ENCODE measurements around the gene LRATD1. TPM values are rescaled to one million over a fixed set of nuclear protein-coding genes. Genes with fewer than 3 reads are reported as not detected.

Gene LRATD1
- total RNA-seq, 2 experiments from 2014 or later, result not detected

- Histone ChIP-seq H3K4me2 (ENCODE audit: low read length) (no peak overlapping the region), H3K4me1 (ENCODE audit: insufficient read depth, low read length, poor library complexity, severe bottlenecking) (no peaks in the 10 kb centered on the region), H4K20me1 (ENCODE audit: insufficient read depth, low read length) (no peaks in the 10 kb centered on the region), H3K79me2 (ENCODE audit: insufficient read depth, low read depth, low read length) (no peaks in the 10 kb centered on the region), H3K9me3 (ENCODE audit: low read length) (no peaks in the 10 kb centered on the region), H3K36me3 (ENCODE audit: insufficient read depth, low read length) (no peaks in the 10 kb centered on the region), H2AFZ (ENCODE audit: low read length) (no peak overlapping the region), H3K9me2 (ENCODE audit: insufficient read depth, low read length) (no peaks in the 10 kb centered on the region), H3K27ac (ENCODE audit: low read depth, low read length, poor library complexity, severe bottlenecking) (no peak overlapping the region), H3K4me3 (ENCODE audit: low read depth, low read length, poor library complexity, severe bottlenecking) (no peak overlapping the region)
- intact Hi-C loops (cut with micrococcal nuclease; ENCODE audit: unreplicated experiment), result no loop called here
- POLR2A ChIA-PET, result no interaction called here
- CTCF ChIA-PET (ENCODE audit: unreplicated experiment), result no interaction called here
- DNase-seq (ENCODE audit: low spot score), result no peak
- no peak for TF ChIP-seq CTCF (conservative IDR thresholded peaks at IDR 0.05; ENCODE audit: low read length)
- TF ChIP-seq EZH2phosphoT487 (IDR thresholded peaks at IDR 0.05; ENCODE audit: borderline replicate concordance, low read depth, low read length), result no peak
- BruUV-seq (replicated peaks), result no TSS peak
These were observed 48.7 kb upstream of the LRATD1 start for GRCh38 chr2:14583802-14584201.

GRCh38 chr2:14587119-14587518 lies 45.4 kb upstream of the LRATD1 start:
- Histone ChIP-seq H3K4me3 (ENCODE audit: low read depth, low read length, poor library complexity, severe bottlenecking) (no peak overlapping the region), H3K4me2 (ENCODE audit: low read length) (no peak overlapping the region), H3K27ac (ENCODE audit: low read depth, low read length, poor library complexity, severe bottlenecking) (no peak overlapping the region), H3K9me3 (ENCODE audit: low read length) (no peaks in the 10 kb centered on the region), H4K20me1 (ENCODE audit: insufficient read depth, low read length) (no peaks in the 10 kb centered on the region), H2AFZ (ENCODE audit: low read length) (no peak overlapping the region), H3K36me3 (ENCODE audit: insufficient read depth, low read length) (no peaks in the 10 kb centered on the region), H3K9me2 (ENCODE audit: insufficient read depth, low read length) (no peaks in the 10 kb centered on the region), H3K79me2 (ENCODE audit: insufficient read depth, low read depth, low read length) (no peaks in the 10 kb centered on the region), H3K4me1 (ENCODE audit: insufficient read depth, low read length, poor library complexity, severe bottlenecking) (no peaks in the 10 kb centered on the region)
- no peak for TF ChIP-seq CTCF (conservative IDR thresholded peaks at IDR 0.05; ENCODE audit: low read length)
- no peak for TF ChIP-seq EZH2phosphoT487 (IDR thresholded peaks at IDR 0.05; ENCODE audit: borderline replicate concordance, low read depth, low read length)
- ChIA-PET CTCF (ENCODE audit: unreplicated experiment) (no interaction called here), POLR2A (no interaction called here)
- no TSS peak for BruUV-seq (replicated peaks)
- intact Hi-C loops (cut with micrococcal nuclease; ENCODE audit: unreplicated experiment), result no loop called here
- DNase-seq (ENCODE audit: low spot score), result no peak

- no peak for DNase-seq (ENCODE audit: low spot score)
- no peak overlapping the region for H2AFZ ChIP-seq (ENCODE audit: low read length)
- H3K79me2 ChIP-seq (ENCODE audit: insufficient read depth, low read depth, low read length), result no peaks in the 10 kb centered on the region
- BruUV-seq (replicated peaks), result no TSS peak
- no peaks in the 10 kb centered on the region for H3K9me3 ChIP-seq (ENCODE audit: low read length)
- H4K20me1 ChIP-seq (ENCODE audit: insufficient read depth, low read length), result no peaks in the 10 kb centered on the region
- POLR2A ChIA-PET, result interaction anchor here (0.6 kb wide), 1 partner anchor 991 kb away, joined by 3 read pairs; no protein-coding TSS in a partner anchor
- intact Hi-C loops (cut with micrococcal nuclease; ENCODE audit: unreplicated experiment), result no loop called here
- H3K4me1 ChIP-seq (ENCODE audit: insufficient read depth, low read length, poor library complexity, severe bottlenecking), result no peaks in the 10 kb centered on the region
- TF ChIP-seq CTCF (conservative IDR thresholded peaks at IDR 0.05; ENCODE audit: low read length) (no peak), EZH2phosphoT487 (IDR thresholded peaks at IDR 0.05; ENCODE audit: borderline replicate concordance, low read depth, low read length) (no peak)
- no peak overlapping the region for H3K4me3 ChIP-seq (ENCODE audit: low read depth, low read length, poor library complexity, severe bottlenecking)
- no peak overlapping the region for H3K4me2 ChIP-seq (ENCODE audit: low read length)
- H3K9me2 ChIP-seq (ENCODE audit: insufficient read depth, low read length), result no peaks in the 10 kb centered on the region
- CTCF ChIA-PET (ENCODE audit: unreplicated experiment), result no interaction called here
- no peak overlapping the region for H3K27ac ChIP-seq (ENCODE audit: low read depth, low read length, poor library complexity, severe bottlenecking)
- H3K36me3 ChIP-seq (ENCODE audit: insufficient read depth, low read length), result no peaks in the 10 kb centered on the region
These were observed 31.3 kb upstream of the LRATD1 start for GRCh38 chr2:14601156-14601770.

Measured in OCI-LY7 (cell line).